NCI-H526 (cell line): ENCODE results near the gene RGS10.
"Not testable (repeated sequence)": the region's sequence is repeated elsewhere in the genome, so short reads cannot be mapped to it uniquely, and the experiment has no call there.

Experiments
- DNase-seq, 2 experiments: peaks; one replicate each; lab custom pipeline; 2025; lab: John Stamatoyannopoulos, UW

The RGS10 gene

DNA sequence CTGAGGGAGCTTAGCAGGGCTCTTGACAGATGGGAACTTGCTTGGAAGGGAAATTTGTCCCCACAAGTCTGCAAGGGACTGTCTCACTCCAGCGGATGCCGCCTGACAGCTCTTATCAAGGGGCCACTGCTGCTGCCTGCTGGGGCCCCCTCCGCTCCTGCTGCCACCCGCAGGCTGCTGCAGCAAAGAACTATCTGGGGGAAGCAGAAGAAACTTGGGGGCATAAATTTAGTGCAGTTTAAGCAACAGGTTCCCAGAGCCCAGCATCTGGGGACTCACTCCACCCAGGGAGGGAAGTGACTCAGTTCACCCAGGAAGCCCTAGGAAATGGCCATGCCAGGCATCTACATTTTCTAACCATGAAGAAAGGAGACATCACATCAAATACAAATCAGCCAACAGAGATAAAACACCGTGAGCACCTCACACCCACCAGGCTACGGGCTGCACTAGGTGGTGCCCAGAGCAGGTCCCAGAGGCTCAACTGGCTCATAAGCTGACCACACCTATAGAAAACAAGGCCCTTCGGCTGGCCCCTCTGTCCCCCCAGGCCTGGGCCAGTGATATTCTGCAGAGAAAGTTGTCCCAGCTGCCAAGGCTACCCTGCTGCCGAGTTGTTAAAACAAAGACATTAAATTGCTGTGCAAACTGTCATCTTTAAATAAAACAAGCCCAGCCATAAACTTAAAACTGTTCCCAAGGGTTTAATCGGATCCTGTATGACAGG, 3.7 kb downstream of the RGS10 start:
- no peak for DNase-seq

DNA sequence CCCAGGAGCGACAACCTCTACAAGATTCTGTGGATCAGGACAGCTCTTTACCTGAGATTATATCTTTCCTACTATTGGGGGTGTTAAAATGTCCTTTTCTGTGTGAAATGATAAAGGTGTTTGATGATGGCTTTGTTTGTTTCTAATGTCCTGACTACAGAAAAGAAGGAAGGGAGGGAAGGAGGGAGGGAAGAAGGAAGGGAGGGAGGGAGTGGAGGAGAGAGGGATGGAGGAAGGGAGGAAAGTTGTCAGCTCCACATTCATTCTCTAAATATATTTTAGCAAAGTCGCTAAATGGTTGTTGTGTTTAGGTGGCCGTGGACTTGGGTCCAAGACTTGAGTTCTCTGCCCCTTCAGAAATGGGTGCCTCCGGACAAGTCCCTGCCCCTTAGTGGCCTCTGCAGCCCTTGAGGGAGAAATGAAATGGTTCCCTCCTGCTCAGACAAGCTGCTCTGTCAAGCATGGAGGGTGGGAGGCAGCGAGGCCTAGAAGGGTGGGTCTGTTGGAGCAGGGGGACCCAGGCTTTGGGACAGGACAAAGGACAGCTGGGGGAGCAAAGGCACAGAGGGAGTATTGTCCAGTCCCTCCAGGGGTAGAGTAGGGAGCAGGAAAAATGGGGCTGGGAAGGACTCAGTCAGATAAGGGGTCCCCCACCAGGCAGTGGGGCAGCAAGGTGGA, 4.4 kb downstream of the RGS10 start:
- DNase-seq, result no peak

DNA sequence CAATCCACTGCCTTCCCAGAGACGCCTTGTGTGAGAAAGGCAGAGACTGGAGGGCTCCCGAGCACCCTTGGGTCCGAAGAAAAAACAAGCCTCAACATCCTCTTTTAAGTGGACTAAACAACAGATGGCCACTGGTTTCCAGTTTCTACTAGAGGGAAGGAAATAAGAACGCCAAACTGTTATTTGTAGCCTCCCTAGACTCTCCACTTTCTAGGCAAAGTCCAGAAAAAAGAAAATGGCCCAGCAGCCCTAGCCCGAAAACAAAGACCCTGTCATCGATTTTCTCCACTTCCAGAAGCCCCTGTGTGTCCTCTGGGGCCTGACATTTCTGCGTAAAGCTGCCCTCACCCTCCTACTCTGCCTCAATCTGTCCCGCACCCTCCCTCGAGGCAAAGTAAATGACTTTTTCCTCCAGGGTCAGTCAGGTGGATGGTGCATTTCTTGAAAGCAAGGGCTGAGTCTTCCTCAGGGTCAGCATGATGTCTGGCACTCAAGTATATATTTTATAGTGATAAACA, 6.0 kb downstream of the RGS10 start:
- no peak for DNase-seq

DNA sequence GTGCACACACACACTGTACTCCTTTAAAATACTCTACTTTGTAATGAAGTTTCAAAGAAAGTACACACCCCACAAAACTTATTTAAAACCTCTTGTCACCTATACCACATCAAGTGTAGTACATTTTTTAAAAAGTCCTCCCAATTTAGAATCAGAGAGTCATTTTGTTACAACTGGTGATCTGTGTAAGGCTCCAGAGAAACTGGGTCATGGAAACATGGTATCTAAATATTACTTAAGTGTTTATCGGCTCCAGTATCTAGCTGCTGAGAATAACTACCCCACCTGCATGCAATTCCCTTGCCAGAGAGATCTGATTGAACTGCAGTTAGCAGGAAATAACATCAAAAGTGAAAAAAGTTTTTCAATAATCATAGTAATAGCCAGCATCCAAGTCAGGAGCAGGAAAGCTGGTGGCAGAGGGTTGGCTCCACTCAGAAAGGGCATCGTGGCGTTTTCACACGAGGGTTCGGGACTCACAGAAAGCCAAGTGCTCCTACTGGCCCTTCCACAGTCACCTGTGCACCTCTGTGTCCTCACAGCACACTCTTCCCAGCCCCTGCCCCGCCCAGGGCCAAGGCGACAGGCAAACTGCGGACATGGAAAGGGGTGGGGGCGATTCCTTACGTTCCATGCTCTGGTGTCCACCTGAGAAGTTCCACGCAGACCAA, 6.5 kb downstream of the RGS10 start:
- no peak for DNase-seq

DNA sequence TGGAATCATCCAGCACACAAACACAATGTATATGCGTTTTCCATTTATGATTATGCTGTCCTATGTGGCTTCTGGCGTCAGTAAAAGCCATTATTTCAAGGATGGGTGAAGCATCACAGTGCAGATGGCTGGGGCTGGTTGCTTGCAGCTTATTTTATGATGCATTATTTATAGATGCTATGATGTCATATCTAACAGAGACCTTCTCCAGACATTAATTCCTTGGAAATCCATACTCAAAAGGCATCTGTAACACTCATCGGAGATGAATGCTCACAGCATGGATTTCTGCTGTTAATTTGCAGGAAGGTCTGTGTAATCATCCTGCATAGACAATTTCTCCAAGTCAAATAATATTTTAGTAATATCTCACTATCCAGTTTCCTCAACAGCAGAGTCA, 7.2 kb downstream of the RGS10 start:
- DNase-seq, result no peak

DNA sequence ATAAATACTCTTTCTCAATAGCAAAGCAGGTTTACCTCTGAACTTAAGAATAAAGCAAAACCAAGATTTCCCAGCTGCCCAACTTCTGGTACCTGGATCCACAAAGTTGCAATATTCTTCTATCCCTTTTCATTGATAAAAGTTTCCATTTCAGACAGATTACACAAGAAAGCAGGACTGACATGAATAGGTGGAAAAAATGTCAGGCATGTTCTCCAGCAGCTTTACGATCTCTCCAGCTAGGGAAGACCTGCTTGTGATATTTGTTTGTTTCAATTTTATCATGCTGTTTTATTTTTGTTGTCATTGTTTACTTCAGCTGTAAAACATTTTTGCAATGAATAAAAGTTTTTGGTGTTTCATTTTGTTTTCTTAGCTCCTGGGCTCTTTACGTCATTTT, 9.0 kb downstream of the RGS10 start:
- no peak for DNase-seq

DNA sequence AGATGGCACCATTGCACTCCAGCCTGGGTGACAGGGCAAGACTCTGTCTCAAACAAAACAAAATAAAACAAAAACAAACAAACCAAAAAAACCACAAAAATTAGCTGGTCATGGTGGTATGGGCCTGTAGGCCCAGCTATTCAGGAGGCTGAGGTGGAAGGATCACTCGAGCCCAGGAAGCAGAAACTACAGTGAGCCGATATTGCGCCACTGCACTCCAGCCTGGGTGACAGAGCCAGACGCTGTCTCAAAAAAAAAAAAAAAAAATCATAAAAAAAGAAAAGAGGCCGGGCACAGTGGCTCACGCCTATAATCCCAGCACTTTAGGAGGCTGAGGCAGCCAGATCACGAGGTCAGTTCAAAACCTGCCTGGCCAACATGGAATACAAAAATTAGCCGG, 9.7 kb downstream of the RGS10 start:
- DNase-seq, result not testable (repeated sequence)

DNA sequence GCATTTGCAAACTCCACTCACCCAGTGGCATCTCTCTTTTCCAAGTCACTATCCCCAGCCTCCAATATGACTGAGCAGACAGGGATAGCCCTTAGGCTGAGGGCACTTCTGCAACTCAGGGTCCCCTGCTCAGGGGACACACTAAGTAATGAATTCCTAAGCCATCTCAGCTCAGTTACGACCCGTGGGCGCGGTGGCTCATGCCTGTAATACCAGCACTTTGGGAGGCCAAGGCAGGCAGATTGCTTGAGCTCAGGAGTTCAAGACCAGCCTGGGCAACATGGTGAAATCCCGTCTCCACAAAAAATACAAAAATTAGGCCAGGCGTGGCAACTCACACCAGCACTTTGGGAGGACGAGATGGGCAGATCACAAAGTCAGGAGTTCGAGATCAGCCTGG, 10.3 kb downstream of the RGS10 start:
- DNase-seq, result not testable (repeated sequence)

DNA sequence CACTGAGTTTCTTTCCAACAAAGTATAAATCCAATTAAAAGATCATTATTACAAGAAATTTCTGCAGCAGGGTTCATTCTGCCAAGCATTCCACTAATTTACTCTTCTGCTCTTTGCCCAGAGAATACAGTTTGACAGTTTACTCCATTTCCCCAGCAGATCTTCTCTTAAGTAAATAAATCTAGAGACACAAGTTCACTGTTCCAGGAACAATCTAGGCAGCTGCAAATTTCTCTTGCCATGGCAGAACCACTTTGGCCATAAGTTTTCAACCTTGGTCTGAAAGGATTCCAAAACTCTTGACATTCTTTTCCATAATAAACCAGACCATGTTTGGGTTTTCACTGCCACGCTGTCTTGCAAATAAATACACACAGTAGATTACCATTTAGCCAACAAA, 11.5 kb downstream of the RGS10 start:
- no peak for DNase-seq

DNA sequence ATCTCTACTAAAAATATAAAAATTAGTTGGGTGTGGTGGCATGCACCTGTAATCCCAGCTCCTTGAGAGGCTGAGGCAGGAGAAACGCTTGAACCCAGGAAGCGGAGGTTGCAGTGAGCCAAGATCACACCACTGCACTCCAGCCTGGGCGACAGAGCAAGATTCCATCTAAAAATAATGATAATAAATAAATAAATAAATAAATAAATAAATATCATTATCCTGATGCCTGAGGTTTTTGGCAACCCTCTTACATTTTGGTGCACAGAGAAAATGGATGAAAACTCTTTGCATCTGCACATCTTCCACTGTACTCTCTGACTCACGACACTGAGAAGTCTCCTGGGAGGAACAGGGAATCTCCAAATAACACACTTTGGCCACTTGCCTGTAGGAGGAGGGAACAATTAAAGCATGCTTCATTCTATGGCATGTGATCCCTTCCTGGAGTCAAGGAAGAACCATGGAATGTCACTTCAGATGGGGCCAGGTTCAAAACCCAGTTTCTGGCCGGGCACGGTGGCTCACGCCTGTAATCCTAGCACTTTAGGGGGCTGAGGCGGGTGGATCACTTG, 13.8 kb downstream of the RGS10 start:
- not testable (repeated sequence) for DNase-seq

DNA sequence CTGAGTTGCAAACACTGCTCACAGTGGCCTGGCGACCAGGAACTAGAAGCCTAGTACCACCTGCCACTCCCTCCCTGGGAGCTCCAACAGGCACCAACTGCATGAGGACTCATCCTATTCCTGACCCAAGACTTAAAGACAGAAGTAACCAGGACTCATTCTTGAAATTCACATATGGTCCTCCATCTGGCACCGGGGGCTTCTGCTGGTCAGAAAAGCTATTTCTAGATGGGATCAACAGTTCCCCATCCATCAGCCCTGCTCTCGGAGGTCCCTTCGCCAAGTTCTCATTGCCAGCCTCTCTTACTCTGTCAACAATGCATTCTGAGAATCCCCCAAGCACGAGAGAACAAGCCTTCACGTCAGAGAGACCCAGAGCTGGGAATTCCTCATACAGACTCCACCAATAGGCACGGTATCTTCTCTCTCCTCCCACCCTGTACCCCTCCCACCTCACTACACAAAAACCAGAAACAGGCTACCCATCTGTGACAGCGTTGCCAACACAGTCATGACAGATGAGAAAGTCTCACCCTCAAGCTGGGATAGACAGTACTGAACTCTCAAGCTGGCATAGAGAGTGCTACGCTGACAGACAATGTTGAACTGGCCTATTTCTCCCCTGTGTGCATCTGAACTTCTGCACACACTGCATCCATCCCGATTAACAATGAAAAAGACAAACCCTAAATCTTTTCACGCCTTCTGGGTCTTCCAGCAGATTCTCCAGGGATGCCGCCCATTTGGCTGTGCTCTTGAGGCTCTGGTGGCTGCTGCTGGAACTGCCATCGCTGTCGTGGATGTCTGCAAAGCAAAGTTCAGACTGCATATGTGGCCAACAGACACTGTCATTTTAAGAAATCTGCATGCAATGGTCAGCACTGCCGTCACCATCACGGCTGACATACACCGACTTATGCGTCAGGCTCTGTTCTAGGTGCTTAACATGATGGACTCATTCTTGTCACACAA, 15.6 kb downstream of the RGS10 start:
- DNase-seq, result no peak

DNA sequence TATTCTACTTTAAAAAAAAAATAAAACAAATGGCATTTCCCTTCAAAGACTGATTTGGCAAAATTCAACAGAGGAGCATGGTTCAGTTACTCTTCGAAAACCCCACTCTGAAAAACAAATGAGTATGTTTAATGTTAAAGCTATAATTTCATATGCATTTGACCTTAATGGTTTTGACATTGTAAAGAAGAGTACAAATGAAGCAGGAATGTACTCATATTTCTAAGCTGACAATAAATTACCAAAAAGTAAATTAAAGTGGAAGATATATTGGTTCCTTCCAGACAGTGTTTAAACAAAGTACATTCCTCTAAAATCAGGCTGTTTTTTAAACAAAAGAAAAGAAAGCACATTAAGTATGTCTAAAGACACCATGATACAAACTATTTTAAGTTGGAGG, 16.4 kb downstream of the RGS10 start:
- DNase-seq, result no peak

DNA sequence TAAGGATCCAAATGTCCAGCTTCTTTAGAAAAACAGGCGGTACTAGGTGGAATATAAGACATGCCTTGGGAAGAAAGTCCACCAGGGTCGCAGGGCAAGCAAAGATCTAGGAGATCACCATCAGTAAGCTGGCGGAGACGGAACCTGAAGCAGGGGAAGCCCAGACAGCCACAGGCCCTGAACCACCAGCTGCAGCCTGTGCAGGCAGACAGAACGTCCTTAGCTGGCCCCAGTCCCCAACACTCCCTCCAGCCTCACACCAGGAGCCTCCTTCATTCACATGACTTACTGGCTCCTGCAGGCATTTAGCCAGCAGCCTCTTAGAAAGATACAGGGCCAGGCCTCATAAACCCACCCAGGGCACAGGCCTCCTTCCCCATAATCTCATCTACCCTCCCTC, 17.4 kb downstream of the RGS10 start:
- no peak for DNase-seq

DNA sequence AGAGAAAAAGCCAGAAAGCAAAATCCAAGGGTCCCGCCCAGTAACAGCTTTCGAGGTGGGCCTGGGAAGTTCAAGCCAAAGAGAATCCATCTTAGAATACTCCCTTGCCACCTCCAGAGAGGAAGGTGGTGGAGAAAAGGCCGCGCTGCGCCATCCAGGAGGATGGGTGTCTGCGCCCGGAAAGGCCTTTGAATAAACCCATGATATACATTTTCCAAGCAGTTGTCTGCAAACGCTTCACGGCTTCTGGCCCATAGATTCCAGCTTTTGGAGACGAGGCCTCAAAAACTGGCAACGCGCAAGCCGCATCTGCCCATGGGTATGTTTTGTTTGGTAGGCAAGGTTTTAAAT, 17.8 kb downstream of the RGS10 start:
- DNase-seq, result no peak

DNA sequence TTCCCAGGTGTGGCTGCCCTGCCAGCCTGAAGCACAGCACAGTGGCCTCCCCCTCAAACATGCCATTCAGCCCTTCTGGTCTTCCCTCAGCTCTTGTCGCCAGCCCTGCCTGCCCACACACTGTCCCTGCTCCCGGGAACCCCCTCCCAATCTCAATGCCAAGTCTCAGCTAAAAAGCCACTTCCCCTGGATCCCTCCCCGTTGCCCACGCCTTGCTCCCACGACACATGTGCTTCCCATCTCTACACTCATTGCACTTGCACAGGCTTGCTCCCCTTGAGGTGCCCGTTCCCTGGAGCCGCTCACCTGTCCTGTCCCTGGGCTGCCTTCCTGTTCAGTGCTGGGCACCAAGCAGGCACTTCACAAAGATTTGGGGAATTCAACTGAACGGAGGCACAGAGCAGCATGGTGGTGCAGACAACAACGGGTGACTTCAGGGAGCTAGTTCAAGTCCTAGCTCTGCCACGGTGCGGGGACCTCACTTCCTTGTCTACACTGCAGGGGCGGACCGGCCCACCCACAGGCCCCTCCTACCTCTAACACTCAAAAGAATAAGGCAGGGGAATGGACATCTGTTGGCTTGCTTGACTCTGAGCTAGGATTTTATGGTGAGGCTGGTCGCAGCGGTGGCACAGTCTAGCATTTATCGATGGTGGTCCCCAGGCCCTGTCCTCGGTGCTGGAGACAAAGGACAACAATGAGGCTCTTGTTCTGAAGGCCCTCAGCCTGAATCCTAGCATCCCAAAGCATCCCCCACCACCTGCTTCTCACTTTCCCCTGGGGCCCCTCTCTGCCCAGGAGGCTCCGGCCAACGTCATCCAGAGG, 18.4 kb downstream of the RGS10 start:
- DNase-seq, result no peak

DNA sequence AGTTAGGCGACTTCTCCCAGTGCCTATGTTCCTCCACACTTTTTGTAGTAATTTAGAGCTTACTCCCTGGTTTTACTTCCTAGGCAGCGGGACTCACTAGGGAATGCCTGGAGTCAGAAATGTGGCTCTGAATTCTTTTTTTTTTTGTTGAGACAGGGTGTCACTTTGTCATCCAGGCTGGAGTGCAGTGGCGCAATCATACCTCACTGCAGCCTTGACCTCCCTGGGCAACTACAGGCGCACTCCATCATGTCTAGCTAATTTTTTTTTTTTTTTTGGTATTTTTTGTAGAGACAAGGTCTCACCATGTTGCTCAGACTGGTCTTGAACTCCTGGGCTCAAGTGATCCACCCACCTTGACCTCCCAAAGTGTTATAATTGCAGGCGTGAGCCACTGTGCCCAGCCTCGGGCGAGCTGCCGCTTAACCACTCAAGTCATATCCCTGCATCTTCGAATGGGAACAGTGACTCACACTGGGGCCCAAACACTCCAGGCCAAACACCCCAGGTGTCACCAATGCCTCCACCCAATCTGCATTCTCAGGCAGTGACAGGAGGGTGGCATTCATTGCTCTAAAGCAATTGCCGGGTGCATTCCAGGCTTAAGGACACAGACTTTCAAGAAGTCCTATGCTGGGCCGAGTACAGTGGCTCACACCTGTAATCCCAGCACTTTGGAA, 19.6 kb downstream of the RGS10 start:
- no peak for DNase-seq

DNA sequence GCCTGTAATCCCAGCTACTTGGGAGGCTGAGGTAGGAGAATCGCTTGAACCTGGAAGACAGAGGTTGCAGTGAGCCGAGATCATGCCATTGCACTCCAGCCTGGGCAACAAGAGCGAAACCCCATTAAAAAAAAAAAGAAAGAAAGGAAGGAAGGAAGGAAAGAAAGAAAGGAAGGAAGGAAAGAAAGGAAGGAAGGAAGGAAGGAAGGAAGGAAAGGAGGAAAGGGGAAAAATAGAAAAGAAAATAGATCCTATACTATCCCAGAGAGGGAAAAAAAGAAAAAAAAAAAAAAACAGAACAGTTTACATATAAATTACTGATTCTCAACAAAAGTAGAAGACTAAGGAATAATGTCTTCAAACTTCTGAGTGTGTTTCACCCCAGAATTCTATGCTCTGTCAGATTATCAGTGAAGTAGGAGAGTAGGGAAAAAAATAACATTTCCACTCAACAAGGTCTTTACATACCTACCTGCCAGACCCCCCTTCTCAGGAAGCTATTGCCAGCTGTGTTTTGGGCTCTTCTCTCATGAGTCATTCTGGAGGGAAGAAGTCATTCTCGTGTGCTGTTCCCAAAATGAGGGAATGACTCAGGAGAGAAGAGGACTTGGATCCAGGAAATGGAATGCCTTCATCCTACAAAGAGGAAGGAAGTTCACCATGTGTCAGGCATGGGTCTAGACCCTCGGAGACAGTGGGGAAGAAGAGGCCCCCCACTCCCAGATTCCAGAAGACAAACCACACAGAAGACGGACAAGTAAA, 20.9 kb downstream of the RGS10 start:
- no peak for DNase-seq

DNA sequence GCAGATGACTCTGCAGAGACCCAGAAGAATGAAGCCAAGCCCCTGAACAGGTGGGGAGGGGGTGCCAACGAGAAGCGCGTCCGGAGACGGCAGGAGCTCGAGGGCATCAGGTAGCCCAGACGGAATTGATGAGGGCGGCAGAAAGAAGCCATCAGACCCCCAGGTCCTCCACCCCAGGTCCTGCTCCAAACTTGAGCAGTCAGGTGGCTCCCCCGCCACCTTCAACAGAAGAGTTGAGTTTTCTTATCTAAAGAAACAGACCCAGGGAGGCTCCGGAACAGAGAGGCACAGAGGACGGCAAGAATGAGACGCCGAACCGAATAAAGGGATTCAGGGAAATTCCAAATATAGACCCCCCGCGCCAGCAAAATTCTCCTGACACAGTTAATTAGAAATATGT, 22.2 kb downstream of the RGS10 start:
- no peak for DNase-seq

DNA sequence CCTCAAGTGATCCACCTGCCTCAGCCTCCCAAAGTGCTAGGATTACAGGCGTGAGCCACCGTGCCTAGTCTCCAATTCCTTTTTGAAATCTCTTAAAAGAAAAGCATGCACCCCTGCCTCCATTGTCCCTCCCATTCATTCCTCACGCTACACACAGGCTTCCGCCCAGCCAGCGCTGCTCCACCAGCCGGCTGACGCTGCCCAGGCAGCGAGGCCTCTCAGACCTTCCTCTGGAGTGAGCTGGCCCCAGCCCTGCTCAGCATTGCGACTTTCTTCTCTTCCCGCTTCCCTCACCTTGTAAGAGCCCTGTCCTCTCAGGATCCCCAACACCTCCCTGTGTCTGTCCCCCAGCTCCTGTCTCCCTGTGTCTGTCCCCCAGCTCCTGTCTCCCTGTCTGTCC, 23.6 kb downstream of the RGS10 start:
- DNase-seq, result no peak
